Common myeloid progenitor, CD34-positive (primary cell): Measurements from ENCODE around the gene SYCP1.

Experiments
- CTCF ChIA-PET: fragments of 350-600 bp; sonication (Branson Sonifier 250); formaldehyde crosslinking; loops from one replicate; lab custom pipeline; 2021; ENCODE audit warnings: antibody characterized with exemption; lab: Charles Lee
- POLR2A ChIA-PET: fragments of 350-600 bp; sonication (Branson Sonifier 250); formaldehyde crosslinking; loops from one replicate; lab custom pipeline; 2021; ENCODE audit warnings: antibody characterized with exemption; lab: Charles Lee
- DNase-seq, 3 donors: peaks; one replicate each; pipeline versions ENCODE4 v3.0.0 to v3.0.0-alpha.2; 2013
- H3K27ac ChIP-seq, 2 experiments: 1 replicate in 1 of 2; 2 replicates in 1 of 2; pipeline ENCODE4 v1.7.0; 2013; ENCODE audit warnings: inconsistent platforms in 2 of 2, low read length in 2 of 2, mild to moderate bottlenecking in 2 of 2, low read depth in 1 of 2, moderate library complexity in 1 of 2; ENCODE audit not compliant: severe bottlenecking in 2 of 2, insufficient read depth in 1 of 2, poor library complexity in 1 of 2
- H3K27me3 ChIP-seq, 5 experiments: replicated peaks in 2 of 5; 1 replicate in 3 of 5; 2 replicates in 2 of 5; pipeline versions ENCODE4 v1.6.1 to v1.7.0; 2013; ENCODE audit warnings: low read length in 4 of 5, mild to moderate bottlenecking in 2 of 5, moderate library complexity in 2 of 5, inconsistent platforms in 1 of 5; ENCODE audit not compliant: insufficient read depth in 5 of 5, control insufficient read depth in 4 of 5
- H3K36me3 ChIP-seq, 4 experiments: 1 replicate in 2 of 4; 2 replicates in 2 of 4; pipeline versions ENCODE4 v1.6.1 to v1.7.0; 2013; ENCODE audit warnings: low read length in 3 of 4, control low read depth in 1 of 4, mild to moderate bottlenecking in 1 of 4; ENCODE audit not compliant: control insufficient read depth in 4 of 4, insufficient read depth in 4 of 4
- H3K4me1 ChIP-seq, 4 experiments: 1 replicate in 3 of 4; 2 replicates in 1 of 4; pipeline versions ENCODE4 v1.6.1 to v1.7.1; 2013; ENCODE audit warnings: low read length in 3 of 4, mild to moderate bottlenecking in 3 of 4, control low read depth in 1 of 4, inconsistent platforms in 1 of 4, moderate library complexity in 1 of 4; ENCODE audit not compliant: control insufficient read depth in 4 of 4, insufficient read depth in 4 of 4; ENCODE audit errors: control extremely low read depth in 1 of 4
- H3K4me3 ChIP-seq, 7 experiments: 1 replicate in 4 of 7; 2 replicates in 3 of 7; pipeline versions ENCODE4 v1.5.1 to v1.7.0; 2013; ENCODE audit warnings: mild to moderate bottlenecking in 7 of 7, low read length in 6 of 7, moderate library complexity in 6 of 7, inconsistent platforms in 2 of 7, low read depth in 2 of 7, control low read depth in 1 of 7; ENCODE audit not compliant: insufficient read depth in 4 of 7, control insufficient read depth in 1 of 7; ENCODE audit errors: extremely low read depth in 1 of 7
- H3K9me3 ChIP-seq, 5 experiments: 1 replicate in 4 of 5; 2 replicates in 1 of 5; pipeline versions ENCODE4 v1.6.1 to v1.7.1; 2013; ENCODE audit warnings: low read length in 4 of 5, mild to moderate bottlenecking in 2 of 5, inconsistent platforms in 1 of 5, low read depth in 1 of 5, moderate library complexity in 1 of 5; ENCODE audit not compliant: control insufficient read depth in 4 of 5, insufficient read depth in 2 of 5; ENCODE audit errors: control extremely low read depth in 1 of 5
- WGBS: methylation state at CpG from one replicate; pipeline ENCODE4 v1.1.5; 2013; ENCODE audit not compliant: insufficient coverage; 5-methylcytosine and 5-hydroxymethylcytosine counted together

The SYCP1 gene

DNA sequence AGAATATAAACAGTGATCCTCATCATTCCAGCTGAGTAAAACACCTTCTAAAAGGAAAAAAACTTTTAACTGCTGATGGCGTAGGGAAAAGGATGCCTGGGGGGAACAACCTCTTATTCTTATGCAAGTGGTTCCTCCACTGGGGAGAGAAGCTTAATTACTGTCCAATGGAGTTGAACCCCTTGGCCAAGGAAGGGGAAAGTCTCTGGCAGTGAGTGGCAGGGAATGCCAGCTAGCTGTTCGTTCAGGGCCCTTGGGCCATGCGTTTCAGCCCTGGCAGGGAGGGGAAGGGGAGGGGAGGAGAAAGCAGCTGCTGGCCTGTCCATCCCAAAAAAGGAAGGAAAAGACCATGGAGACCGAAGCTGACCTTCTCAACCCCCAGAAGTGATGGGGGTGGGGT lies 22.6 kb upstream of the SYCP1 start:
- no peaks in the 10 kb centered on the region for H3K4me1 ChIP-seq
- ChIA-PET CTCF (no interaction called here), POLR2A (no interaction called here)
- H3K27me3 ChIP-seq = peaks cover 0 to 1% (median 0%) of the 10 kb centered on the region in 5 experiments
- 93% methylated on average over 4 of the region's 4 CpGs for WGBS
- no peak overlapping the region for H3K27ac ChIP-seq
- H3K4me3 ChIP-seq = no peak overlapping the region
- H3K36me3 ChIP-seq = no peaks in the 10 kb centered on the region
- DNase-seq = no peak
- peaks cover 0 to 4% (median 0%) of the 10 kb centered on the region in 5 experiments for H3K9me3 ChIP-seq

DNA sequence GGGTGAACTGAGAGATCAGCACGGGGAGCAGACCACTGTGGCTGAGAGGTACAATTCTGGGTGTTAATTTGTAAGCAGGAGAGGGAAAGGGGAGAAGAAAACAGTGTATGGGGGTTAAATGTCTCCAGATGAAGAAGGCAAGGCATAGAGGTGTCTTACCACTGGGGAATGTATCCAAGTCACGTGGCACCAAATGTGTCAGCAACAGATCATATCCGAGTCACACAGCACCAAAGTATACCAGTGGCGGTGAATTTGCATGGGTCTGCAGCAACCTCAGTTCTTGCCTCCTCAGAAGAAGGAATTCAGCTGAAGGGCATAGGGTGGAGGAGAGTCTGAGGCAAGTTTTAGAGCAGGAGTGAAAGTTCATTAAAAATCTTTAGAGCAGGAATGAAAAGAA lies 21.2 kb upstream of the SYCP1 start:
- WGBS = 95% methylated on average over 4 of the region's 4 CpGs
- CTCF ChIA-PET = no interaction called here
- no peak for DNase-seq
- Histone ChIP-seq H3K4me3 (no peak overlapping the region), H3K9me3 (peaks cover 0 to 4% (median 0%) of the 10 kb centered on the region in 5 experiments), H3K4me1 (peaks cover 0 to 4% (median 0%) of the 10 kb centered on the region in 4 experiments), H3K36me3 (no peaks in the 10 kb centered on the region), H3K27me3 (peaks cover 0 to 1% (median 0%) of the 10 kb centered on the region in 5 experiments), H3K27ac (no peak overlapping the region)
- POLR2A ChIA-PET = no interaction called here

DNA sequence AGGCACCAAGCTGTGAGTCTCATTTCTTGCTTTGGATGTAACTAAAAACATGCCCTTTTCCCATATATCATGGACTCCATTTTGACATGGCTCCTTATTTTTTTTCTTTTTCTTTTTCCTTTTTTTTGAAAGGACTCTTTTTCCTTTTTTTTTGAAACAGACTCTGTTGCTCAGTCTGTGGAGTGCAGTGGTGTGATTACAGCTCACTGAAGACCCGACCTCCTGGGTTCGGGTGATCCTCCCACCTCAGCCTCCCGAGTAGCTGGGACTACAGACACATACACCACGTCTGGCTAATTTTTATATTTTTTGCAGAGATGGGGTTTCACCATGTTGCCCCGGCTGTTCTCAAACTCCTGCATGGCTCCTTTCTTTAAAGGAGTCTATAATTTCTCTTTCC lies 10.4 kb upstream of the SYCP1 start:
- CTCF ChIA-PET = no interaction called here
- Histone ChIP-seq H3K9me3 (no peaks in the 10 kb centered on the region), H3K27ac (no peak overlapping the region), H3K4me3 (no peak overlapping the region), H3K4me1 (no peaks in the 10 kb centered on the region), H3K36me3 (no peaks in the 10 kb centered on the region), H3K27me3 (peaks cover 0 to 2% (median 0%) of the 10 kb centered on the region in 5 experiments)
- POLR2A ChIA-PET = no interaction called here
- no peak for DNase-seq
- 100% methylated on average over 5 of the region's 5 CpGs for WGBS

GRCh38 chr1:114853584-114853983 lies 1.1 kb upstream of the SYCP1 start:
- WGBS = 95% methylated on average over 14 of the region's 15 CpGs
- Histone ChIP-seq H3K27me3 (peaks cover 0 to 46% (median 9%) of the 10 kb centered on the region in 5 experiments), H3K4me1 (peaks cover 0 to 6% (median 2%) of the 10 kb centered on the region in 4 experiments), H3K27ac (no peak overlapping the region), H3K36me3 (no peaks in the 10 kb centered on the region), H3K4me3 (no peak overlapping the region), H3K9me3 (peaks cover 0 to 5% (median 0%) of the 10 kb centered on the region in 5 experiments)
- POLR2A ChIA-PET = no interaction called here
- DNase-seq = no peak
- CTCF ChIA-PET = no interaction called here

- ChIA-PET POLR2A (interaction anchor here (0.5 kb wide), 1 partner anchor 1459 kb away, joined by 3 read pairs; no protein-coding TSS in a partner anchor), CTCF (no interaction called here)
- no peaks in the 10 kb centered on the region for H3K36me3 ChIP-seq
- H3K27ac ChIP-seq = no peak overlapping the region
- WGBS = no CpG with 5 or more reads among the region's 3 CpGs
- no peaks in the 10 kb centered on the region for H3K9me3 ChIP-seq
- no peak overlapping the region for H3K4me3 ChIP-seq
- H3K4me1 ChIP-seq = no peaks in the 10 kb centered on the region
- H3K27me3 ChIP-seq = peaks cover 0 to 7% (median 0%) of the 10 kb centered on the region in 5 experiments
- no peak for DNase-seq
These were observed 6.7 kb downstream of the SYCP1 start for GRCh38 chr1:114861384-114861783.

DNA sequence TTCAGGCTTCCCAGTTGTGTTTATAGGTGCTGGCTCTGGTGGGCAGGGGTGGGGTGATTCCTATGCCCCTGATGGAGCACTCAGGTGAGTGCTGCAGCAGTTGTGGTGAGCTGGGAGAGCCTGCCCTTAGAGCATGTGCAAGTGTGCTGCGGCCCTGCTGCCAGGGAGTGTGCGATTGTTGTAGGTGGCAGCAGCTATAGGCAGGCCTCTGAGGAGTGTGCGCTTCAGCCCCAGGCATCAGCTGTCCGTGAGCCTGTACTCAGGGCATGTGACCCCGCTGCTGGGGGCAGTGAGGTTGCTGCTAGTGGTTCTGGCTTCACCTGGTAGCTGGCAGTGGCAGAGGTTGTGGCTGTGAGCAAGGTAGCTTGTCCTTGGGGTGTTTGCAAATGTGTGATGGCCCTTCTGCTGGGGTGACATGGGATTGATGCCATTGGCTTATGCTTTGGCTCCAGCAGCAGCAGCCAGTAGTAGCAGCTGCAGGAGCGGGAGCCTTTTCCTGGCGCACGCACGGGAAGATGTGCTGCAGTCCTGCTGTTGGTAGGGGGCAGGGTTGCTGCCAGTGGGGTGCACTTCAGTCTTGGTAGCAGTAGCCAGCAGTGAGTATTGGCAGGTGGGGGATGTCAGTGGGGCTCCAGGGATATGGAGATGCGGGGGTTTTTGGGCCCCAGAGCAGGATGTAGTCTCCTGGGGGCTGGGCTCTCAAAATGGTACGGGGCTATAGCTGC lies 37.7 kb downstream of the SYCP1 start:
- H3K27me3 ChIP-seq = no peaks in the 10 kb centered on the region
- H3K27ac ChIP-seq = no peak overlapping the region
- no peaks in the 10 kb centered on the region for H3K36me3 ChIP-seq
- no peaks in the 10 kb centered on the region for H3K4me1 ChIP-seq
- no peaks in the 10 kb centered on the region for H3K9me3 ChIP-seq
- WGBS = 100% methylated on average over 8 of the region's 11 CpGs
- no peak for DNase-seq
- CTCF ChIA-PET = no interaction called here
- no peak overlapping the region for H3K4me3 ChIP-seq
- POLR2A ChIA-PET = no interaction called here

DNA sequence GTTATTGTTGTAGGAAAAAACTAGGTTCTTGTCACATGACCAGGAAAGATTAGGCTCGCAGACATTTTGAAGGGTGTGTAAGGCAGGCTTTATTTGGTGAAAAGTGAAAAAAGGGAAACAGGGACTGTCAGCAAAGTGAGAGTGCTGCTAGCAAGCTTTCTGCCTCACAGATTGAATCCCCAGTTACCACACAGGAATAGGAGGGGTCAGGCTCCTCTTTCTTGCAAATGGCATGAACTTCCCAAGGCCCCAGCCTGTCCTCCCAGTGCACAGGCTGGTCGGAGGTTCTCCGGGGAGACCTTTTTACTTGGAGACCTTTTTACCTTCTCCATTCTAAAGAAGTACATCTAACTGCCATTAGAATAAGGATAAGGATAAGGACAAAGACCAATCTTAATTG lies 42.1 kb downstream of the SYCP1 start:
- Histone ChIP-seq H3K27ac (no peak overlapping the region), H3K9me3 (no peaks in the 10 kb centered on the region), H3K4me1 (no peaks in the 10 kb centered on the region), H3K36me3 (no peaks in the 10 kb centered on the region), H3K27me3 (no peaks in the 10 kb centered on the region), H3K4me3 (no peak overlapping the region)
- POLR2A ChIA-PET = interaction anchor here (0.6 kb wide), 1 partner anchor 57 kb away, joined by 3 read pairs; no protein-coding TSS in a partner anchor
- CTCF ChIA-PET = no interaction called here
- no peak for DNase-seq
- WGBS = 14% methylated on average over 1 of the region's 3 CpGs
